Nephron progenitor cell (in vitro differentiated cells): ENCODE data around the gene KANSL1.
A peak's percentile ranks its signal among the peaks of the same experiment; 100 is the strongest.

Source experiments
- DNase-seq: peaks from one replicate; pipeline ENCODE4 v3.0.0; 2021
- H3K27ac Mint-ChIP-seq: 2 replicates; pipeline ENCODE4 v1.8.0; 2021; ENCODE audit warnings: mild to moderate bottlenecking, moderate library complexity, mixed read lengths
- H3K27me3 Mint-ChIP-seq: 2 replicates; pipeline ENCODE4 v1.8.0; 2021; ENCODE audit warnings: mild to moderate bottlenecking, low read depth, mixed read lengths; ENCODE audit not compliant: poor library complexity
- H3K36me3 Mint-ChIP-seq: 2 replicates; pipeline ENCODE4 v1.8.0; 2021; ENCODE audit warnings: low read depth, mixed read lengths
- H3K4me1 Mint-ChIP-seq: 2 replicates; pipeline ENCODE4 v1.8.0; 2021; ENCODE audit warnings: mixed read lengths
- H3K4me3 Mint-ChIP-seq: 2 replicates; pipeline ENCODE4 v1.8.0; 2021; ENCODE audit warnings: mild to moderate bottlenecking, moderate library complexity, mixed read lengths
- H3K9me3 Mint-ChIP-seq: 2 replicates; pipeline ENCODE4 v1.8.0; 2021; ENCODE audit warnings: mild to moderate bottlenecking, moderate library complexity, mixed read lengths
- CTCF ChIP-seq: fragments of 200-600 bp; sonication (generic); IDR thresholded peaks from 2 replicates; pipeline ENCODE4 v1.5.0; 2021; ENCODE audit warnings: antibody characterized with exemption

KANSL1 gene

GRCh38 chr17:46063241-46063640, 130.0 kb downstream of the KANSL1 start:
- Mint-ChIP-seq H3K4me1 (no peaks in the 10 kb centered on the region), H3K9me3 (no peaks in the 10 kb centered on the region), H3K4me3 (no peak overlapping the region), H3K27me3 (no peaks in the 10 kb centered on the region), H3K27ac (no peak overlapping the region), H3K36me3 (peaks cover 80% of the 10 kb centered on the region)
- no peak for TF ChIP-seq CTCF
- DNase-seq: no peak

- H3K9me3 Mint-ChIP-seq: no peaks in the 10 kb centered on the region
- no peaks in the 10 kb centered on the region for H3K27me3 Mint-ChIP-seq
- no peaks in the 10 kb centered on the region for H3K4me1 Mint-ChIP-seq
- no peak overlapping the region for H3K27ac Mint-ChIP-seq
- TF ChIP-seq CTCF: peak; percentile 21
- no peak overlapping the region for H3K4me3 Mint-ChIP-seq
- no peak for DNase-seq
- peaks cover 76% of the 10 kb centered on the region for H3K36me3 Mint-ChIP-seq
These were observed 131.8 kb downstream of the KANSL1 start for GRCh38 chr17:46061435-46061834.

- no peaks in the 10 kb centered on the region for H3K27me3 Mint-ChIP-seq
- H3K36me3 Mint-ChIP-seq: peaks cover 71% of the 10 kb centered on the region
- H3K27ac Mint-ChIP-seq: no peak overlapping the region
- DNase-seq: no peak
- H3K4me1 Mint-ChIP-seq: no peaks in the 10 kb centered on the region
- TF ChIP-seq CTCF: no peak
- no peak overlapping the region for H3K4me3 Mint-ChIP-seq
- no peaks in the 10 kb centered on the region for H3K9me3 Mint-ChIP-seq
These were observed 132.8 kb downstream of the KANSL1 start for GRCh38 chr17:46060461-46060860.

- TF ChIP-seq CTCF: no peak
- Mint-ChIP-seq H3K9me3 (peaks cover 3% of the 10 kb centered on the region), H3K36me3 (peaks cover 69% of the 10 kb centered on the region), H3K27me3 (no peaks in the 10 kb centered on the region), H3K4me3 (no peak overlapping the region), H3K4me1 (no peaks in the 10 kb centered on the region), H3K27ac (peak overlapping the region; percentile 90)
- no peak for DNase-seq
These were observed 133.7 kb downstream of the KANSL1 start for GRCh38 chr17:46059486-46059885.

GRCh38 chr17:46057366-46057765, 135.9 kb downstream of the KANSL1 start:
- Mint-ChIP-seq H3K36me3 (peaks cover 66% of the 10 kb centered on the region), H3K4me3 (no peak overlapping the region), H3K27me3 (no peaks in the 10 kb centered on the region), H3K27ac (no peak overlapping the region), H3K4me1 (no peaks in the 10 kb centered on the region), H3K9me3 (peaks cover 6% of the 10 kb centered on the region)
- no peak for DNase-seq
- TF ChIP-seq CTCF: no peak

- TF ChIP-seq CTCF: no peak
- peaks cover 67% of the 10 kb centered on the region for H3K36me3 Mint-ChIP-seq
- DNase-seq: no peak
- H3K9me3 Mint-ChIP-seq: peaks cover 6% of the 10 kb centered on the region
- no peaks in the 10 kb centered on the region for H3K4me1 Mint-ChIP-seq
- no peak overlapping the region for H3K4me3 Mint-ChIP-seq
- no peak overlapping the region for H3K27ac Mint-ChIP-seq
- H3K27me3 Mint-ChIP-seq: no peaks in the 10 kb centered on the region
These were observed 136.4 kb downstream of the KANSL1 start for GRCh38 chr17:46056800-46057304.
